Thyroid gland (tissue), 4 donors: Measurements from ENCODE around the gene IGDCC3. TPM values are rescaled to one million over a fixed set of nuclear protein-coding genes. Genes with fewer than 3 reads are reported as not detected.

Experiments
- DNase-seq, 2 donors: peaks; one replicate each; pipeline ENCODE4 v3.0.0-alpha.2; 2019
- H3K27ac ChIP-seq, 3 donors: fragments of 200-600 bp; sonication (generic); 1 replicate in 2 of 3; 2 replicates in 1 of 3; pipeline ENCODE4 v1.5.1; 2016 to 2019; ENCODE audit warnings: mild to moderate bottlenecking in 1 of 3, moderate library complexity in 1 of 3
- H3K27me3 ChIP-seq: fragments of 200-600 bp; sonication (generic); one replicate; pipeline ENCODE4 v1.5.1; 2019
- H3K36me3 ChIP-seq, 2 donors: fragments of 200-600 bp; sonication (generic); one replicate each; pipeline ENCODE4 v1.5.1; 2016 to 2019
- H3K4me1 ChIP-seq, 2 donors: fragments of 200-600 bp; sonication (generic); one replicate each; pipeline ENCODE4 v1.5.1; 2017 to 2019
- H3K4me3 ChIP-seq, 3 donors: fragments of 200-600 bp; sonication (generic); replicated peaks in 1 of 3; 1 replicate in 2 of 3; 2 replicates in 1 of 3; pipeline ENCODE4 v1.5.1; 2016; ENCODE audit warnings: mild to moderate bottlenecking in 1 of 3
- H3K9me3 ChIP-seq: fragments of 200-600 bp; sonication (generic); one replicate; pipeline ENCODE4 v1.5.1; 2017
- CTCF ChIP-seq, 6 experiments: fragments of 200-600 bp in 3 of 6; fragments of 450-650 bp in 3 of 6; sonication (generic) in 3 of 6; IDR thresholded peaks; one replicate each; pipeline ENCODE4 v1.5.1; 2016 to 2019; ENCODE audit warnings: antibody characterized with exemption in 6 of 6, mild to moderate bottlenecking in 2 of 6, inconsistent platforms in 1 of 6, moderate library complexity in 1 of 6
- POLR2A ChIP-seq, 2 donors: fragments of 450-650 bp; IDR thresholded peaks; one replicate each; pipeline ENCODE4 v1.6.1; 2017; ENCODE audit warnings: antibody characterized with exemption in 2 of 2, mild to moderate bottlenecking in 2 of 2, moderate library complexity in 1 of 2
- WGBS, 2 donors: methylation state at CpG; one replicate each; pipeline ENCODE4 v1.1.5; 2017; 5-methylcytosine and 5-hydroxymethylcytosine counted together
- intact Hi-C: fragments of 100-400 bp; cut with DNase I; formaldehyde crosslinking; loops from one replicate; pipeline ENCODE4 v1.15.1; 2023
- total RNA-seq, 4 donors: library from RNA; depleted of rRNA; stranded (reverse); fragments of >200 nt; gene quantifications; one replicate each; pipeline ENCODE4 v1.2.3, GENCODE V29; 2016

IGDCC3 gene
- total RNA-seq, 4 donors from 2014 or later = 0.22 to 1.5 (median 0.61) TPM

GRCh38 chr15:65346856-65347598, 30.8 kb downstream of the IGDCC3 start:
- H3K27me3 ChIP-seq = no peaks in the 10 kb centered on the region
- H3K4me1 ChIP-seq = no peaks in the 10 kb centered on the region
- no peaks in the 10 kb centered on the region for H3K9me3 ChIP-seq
- no peak for TF ChIP-seq POLR2A (IDR thresholded peaks at IDR 0.05)
- no peak for TF ChIP-seq CTCF (IDR thresholded peaks at IDR 0.05)
- whole genome bisulfite sequencing, 2 donors = 81 to 84% methylated on average over 6 of the region's 6 CpGs
- intact Hi-C loops = no loop called here
- H3K27ac ChIP-seq = no peak overlapping the region
- H3K36me3 ChIP-seq = no peaks in the 10 kb centered on the region
- no peak overlapping the region for H3K4me3 ChIP-seq
- DNase-seq = no peak

- no peaks in the 10 kb centered on the region for H3K27me3 ChIP-seq
- intact Hi-C loops = no loop called here
- no peak overlapping the region for H3K27ac ChIP-seq
- no peak for TF ChIP-seq POLR2A (IDR thresholded peaks at IDR 0.05)
- H3K4me1 ChIP-seq = no peaks in the 10 kb centered on the region
- WGBS, 2 donors = 84 to 89% methylated on average over 2 of the region's 2 CpGs
- DNase-seq = no peak
- no peaks in the 10 kb centered on the region for H3K36me3 ChIP-seq
- H3K9me3 ChIP-seq = no peaks in the 10 kb centered on the region
- no peak overlapping the region for H3K4me3 ChIP-seq
Observed at GRCh38 chr15:65344914-65345275, 32.9 kb downstream of the IGDCC3 start.

- no peaks in the 10 kb centered on the region for H3K4me1 ChIP-seq
- H3K36me3 ChIP-seq = no peaks in the 10 kb centered on the region
- 90 to 94% methylated on average over 8 of the region's 8 CpGs for WGBS, 2 donors
- intact Hi-C loops = no loop called here
- DNase-seq = no peak
- no peak for TF ChIP-seq POLR2A (IDR thresholded peaks at IDR 0.05)
- TF ChIP-seq CTCF (IDR thresholded peaks at IDR 0.05) = no peak
- H3K27me3 ChIP-seq = no peaks in the 10 kb centered on the region
- no peaks in the 10 kb centered on the region for H3K9me3 ChIP-seq
- H3K27ac ChIP-seq = no peak overlapping the region
- no peak overlapping the region for H3K4me3 ChIP-seq
Observed at GRCh38 chr15:65344214-65344913, 33.4 kb downstream of the IGDCC3 start.

- TF ChIP-seq CTCF (IDR thresholded peaks at IDR 0.05) = no peak
- no peak for DNase-seq
- no peak overlapping the region for H3K4me3 ChIP-seq
- 89 to 96% methylated on average over 10 of the region's 10 CpGs for WGBS, 2 donors
- H3K27ac ChIP-seq = no peak overlapping the region
- no peaks in the 10 kb centered on the region for H3K36me3 ChIP-seq
- no peaks in the 10 kb centered on the region for H3K9me3 ChIP-seq
- no peaks in the 10 kb centered on the region for H3K27me3 ChIP-seq
- H3K4me1 ChIP-seq = no peaks in the 10 kb centered on the region
- intact Hi-C loops = no loop called here
Observed at GRCh38 chr15:65343374-65343981, 34.3 kb downstream of the IGDCC3 start.

- Histone ChIP-seq H3K27me3 (no peaks in the 10 kb centered on the region), H3K9me3 (no peaks in the 10 kb centered on the region), H3K27ac (no peak overlapping the region), H3K36me3 (no peaks in the 10 kb centered on the region), H3K4me1 (no peaks in the 10 kb centered on the region), H3K4me3 (no peak overlapping the region)
- intact Hi-C loops = no loop called here
- TF ChIP-seq CTCF (IDR thresholded peaks at IDR 0.05) = no peak
- TF ChIP-seq POLR2A (IDR thresholded peaks at IDR 0.05) = no peak
- 95 to 98% methylated on average over 9 of the region's 9 CpGs for WGBS, 2 donors
- no peak for DNase-seq
Observed at GRCh38 chr15:65342493-65342892, 35.3 kb downstream of the IGDCC3 start.
